Stimulated activated naive CD8-positive, alpha-beta T cell treated with anti-CD3 and anti-CD28 coated beads, Interleukin-15, amount 100 ng/mL, for 72 hours (primary cell): ENCODE measurements around the gene BTNL2.

Experiments used
- ATAC-seq: fragments of 150-1000 bp; cut with Tn5 transposase; 2 replicates; pipeline ENCODE4 v1.10.0; 2021; ENCODE audit warnings: mild to moderate bottlenecking, moderate library complexity
- DNase-seq, 2 donors: peaks; one replicate each; pipeline ENCODE4 v3.0.0; 2021 to 2022
- H3K27ac Mint-ChIP-seq, 2 donors: one replicate each; pipeline ENCODE4 v1.8.0; 2022; ENCODE audit warnings: mild to moderate bottlenecking in 2 of 2, mixed read lengths in 2 of 2, moderate library complexity in 2 of 2
- H3K27me3 Mint-ChIP-seq: one replicate; pipeline ENCODE4 v1.8.0; 2022; ENCODE audit warnings: mixed read lengths
- H3K4me1 Mint-ChIP-seq: one replicate; pipeline ENCODE4 v1.8.0; 2022; ENCODE audit warnings: mild to moderate bottlenecking, mixed read lengths
- H3K4me3 Mint-ChIP-seq, 2 donors: one replicate each; pipeline ENCODE4 v1.8.0; 2022; ENCODE audit warnings: mild to moderate bottlenecking in 2 of 2, mixed read lengths in 2 of 2, moderate library complexity in 1 of 2
- H3K9me3 Mint-ChIP-seq, 2 donors: one replicate each; pipeline ENCODE4 v1.8.0; 2022; ENCODE audit warnings: mixed read lengths in 2 of 2

BTNL2 gene

DNA sequence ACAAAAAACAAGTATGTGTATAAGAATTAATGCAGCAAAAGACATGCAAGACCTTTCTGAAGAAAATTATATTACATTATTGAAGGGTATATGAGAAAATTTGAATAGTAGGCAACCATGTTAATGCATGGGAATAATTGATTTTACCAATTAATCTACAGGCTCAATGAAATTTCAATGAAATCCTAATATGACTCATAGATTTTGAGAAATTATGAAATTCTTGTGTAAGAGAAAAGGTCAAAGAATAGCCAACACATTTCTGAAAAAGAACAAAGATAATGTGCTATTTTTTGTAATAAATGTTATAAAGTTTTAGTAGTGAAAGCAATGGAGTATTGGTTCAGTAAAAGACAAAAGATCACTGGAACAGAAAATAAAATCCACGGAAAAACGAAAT lies 53.6 kb downstream of the BTNL2 start:
- ATAC-seq, result no peak
- no peak for DNase-seq
- Mint-ChIP-seq H3K4me1 (no peaks in the 10 kb centered on the region), H3K9me3 (no peaks in the 10 kb centered on the region), H3K4me3 (no peak overlapping the region), H3K27me3 (peaks cover 21% of the 10 kb centered on the region), H3K27ac (no peak overlapping the region)
